ENCODE results near the gene EXOC4.

The EXOC4 gene

DNA sequence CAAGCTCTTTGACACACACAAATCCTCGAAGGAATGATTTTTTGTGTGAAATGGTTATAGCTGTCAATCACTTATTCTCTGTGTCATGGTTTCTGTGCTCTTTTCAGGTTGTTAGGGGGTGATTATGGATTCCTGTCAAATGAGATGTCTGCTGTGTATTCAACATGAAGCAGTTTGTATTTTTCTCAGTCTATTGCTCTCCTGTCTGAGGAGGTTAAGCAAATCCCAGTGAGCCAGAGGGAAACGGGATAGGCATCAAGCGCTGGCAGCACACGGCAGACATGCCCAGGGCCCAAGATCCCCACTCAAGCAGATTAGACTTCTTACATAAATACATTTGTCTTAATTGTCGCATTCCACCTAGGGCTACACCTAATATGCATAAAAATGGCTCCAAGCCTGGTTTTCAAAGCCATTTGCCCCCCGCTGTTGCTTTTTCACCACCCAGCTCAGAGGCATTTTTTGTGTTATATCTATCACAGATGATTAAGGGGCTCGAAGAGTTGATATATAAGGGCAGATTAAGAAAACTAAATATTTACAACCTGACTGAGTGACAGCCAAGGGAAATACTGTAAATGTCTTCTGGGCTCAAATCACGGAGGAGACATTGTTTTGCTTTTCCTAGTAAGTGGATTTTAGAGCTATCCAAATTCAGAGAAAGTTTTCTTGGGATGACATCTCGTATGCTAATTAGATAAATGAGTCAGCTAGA lies 681.5 kb downstream of the EXOC4 start:
- TF ChIP-seq, protein P1, sequence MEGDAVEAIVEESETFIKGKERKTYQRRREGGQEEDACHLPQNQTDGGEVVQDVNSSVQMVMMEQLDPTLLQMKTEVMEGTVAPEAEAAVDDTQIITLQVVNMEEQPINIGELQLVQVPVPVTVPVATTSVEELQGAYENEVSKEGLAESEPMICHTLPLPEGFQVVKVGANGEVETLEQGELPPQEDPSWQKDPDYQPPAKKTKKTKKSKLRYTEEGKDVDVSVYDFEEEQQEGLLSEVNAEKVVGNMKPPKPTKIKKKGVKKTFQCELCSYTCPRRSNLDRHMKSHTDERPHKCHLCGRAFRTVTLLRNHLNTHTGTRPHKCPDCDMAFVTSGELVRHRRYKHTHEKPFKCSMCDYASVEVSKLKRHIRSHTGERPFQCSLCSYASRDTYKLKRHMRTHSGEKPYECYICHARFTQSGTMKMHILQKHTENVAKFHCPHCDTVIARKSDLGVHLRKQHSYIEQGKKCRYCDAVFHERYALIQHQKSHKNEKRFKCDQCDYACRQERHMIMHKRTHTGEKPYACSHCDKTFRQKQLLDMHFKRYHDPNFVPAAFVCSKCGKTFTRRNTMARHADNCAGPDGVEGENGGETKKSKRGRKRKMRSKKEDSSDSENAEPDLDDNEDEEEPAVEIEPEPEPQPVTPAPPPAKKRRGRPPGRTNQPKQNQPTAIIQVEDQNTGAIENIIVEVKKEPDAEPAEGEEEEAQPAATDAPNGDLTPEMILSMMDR (IDR thresholded peaks at IDR 0.05; ENCODE audit: low read depth, low read length) = no peak
- no peak for DNase-seq (ENCODE audit: extremely low read depth, low read depth)

DNA sequence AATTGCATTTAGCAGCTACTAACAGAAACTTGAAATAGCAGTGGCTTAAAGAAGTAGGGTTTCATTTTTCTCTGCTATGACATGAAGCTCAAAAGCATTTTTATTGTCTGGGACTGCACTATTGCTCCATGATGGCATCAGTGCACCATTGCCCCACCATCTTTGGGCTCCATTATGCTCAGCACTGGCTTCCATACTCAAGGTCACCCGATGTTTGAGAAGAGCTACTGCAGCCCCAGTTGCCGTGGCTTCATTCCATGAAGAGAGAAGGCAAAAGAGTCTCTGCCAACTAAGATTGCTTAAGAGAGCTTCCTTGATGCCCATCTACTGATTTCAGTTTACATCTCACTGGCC lies 682.1 kb downstream of the EXOC4 start:
- DNase-seq (ENCODE audit: extremely low read depth, low read depth) = no peak
- TF ChIP-seq, protein P1 (IDR thresholded peaks at IDR 0.05; ENCODE audit: low read depth, low read length) = no peak

DNA sequence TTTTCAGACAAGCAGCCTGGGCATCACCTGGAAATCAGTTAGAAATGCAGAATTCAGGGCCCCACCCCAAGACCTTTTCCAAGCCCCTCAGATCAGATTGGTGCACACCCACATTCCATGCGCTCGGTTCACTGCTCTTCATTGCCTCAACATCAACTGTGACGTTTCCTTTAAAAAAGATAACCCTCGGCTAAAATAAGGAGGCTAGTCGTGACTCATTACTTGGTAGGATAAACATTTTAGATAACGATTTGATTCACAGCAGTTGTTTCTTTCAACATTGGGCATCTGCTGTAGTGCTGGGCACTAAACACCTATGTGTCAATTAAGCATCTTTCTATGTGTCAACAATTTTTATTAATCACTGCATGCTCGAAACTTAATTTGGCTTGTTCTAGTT lies 683.2 kb downstream of the EXOC4 start:
- DNase-seq (ENCODE audit: extremely low read depth, low read depth) = no peak
- TF ChIP-seq, protein P1 (IDR thresholded peaks at IDR 0.05; ENCODE audit: low read depth, low read length) = no peak

DNA sequence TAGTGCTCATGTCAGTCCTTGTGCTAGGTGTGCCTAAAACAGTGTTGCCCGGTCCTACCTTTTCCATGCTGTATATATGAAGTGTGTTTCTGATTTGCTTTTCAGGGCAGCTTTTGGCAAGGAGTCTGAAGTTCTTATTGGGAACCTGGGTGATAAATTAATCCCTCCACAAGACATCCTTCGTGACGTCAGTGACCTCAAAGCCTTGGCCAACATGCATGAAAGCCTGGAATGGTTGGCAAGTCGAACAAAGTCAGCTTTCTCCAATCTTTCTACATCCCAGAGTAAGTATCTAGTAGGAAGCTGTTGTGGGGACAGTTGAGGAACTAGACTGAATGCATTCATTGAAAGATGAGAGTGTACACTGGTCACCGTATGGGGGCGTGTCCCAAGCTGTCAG lies 684.9 kb downstream of the EXOC4 start:
- TF ChIP-seq, protein P1 (IDR thresholded peaks at IDR 0.05; ENCODE audit: low read depth, low read length) = no peak
- DNase-seq (ENCODE audit: extremely low read depth, low read depth) = no peak

DNA sequence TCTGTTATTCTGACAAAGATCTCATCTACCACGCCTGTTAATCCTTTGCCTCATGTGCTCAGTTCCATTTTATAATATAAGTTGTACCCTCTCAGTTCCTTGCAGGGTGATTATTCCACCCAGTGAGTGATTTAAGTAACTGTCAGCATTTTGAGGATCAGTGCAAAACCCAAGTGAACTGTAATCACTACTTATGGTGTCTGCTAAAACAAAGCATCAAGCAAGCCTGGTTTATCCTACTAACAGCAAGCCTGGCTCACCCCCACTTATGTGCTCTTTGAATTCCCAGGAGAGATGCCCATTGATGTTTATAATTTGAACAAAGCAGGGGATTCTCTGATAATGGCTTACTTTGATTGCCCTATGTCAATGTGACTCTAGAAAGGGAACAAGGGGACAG lies 687.5 kb downstream of the EXOC4 start:
- TF ChIP-seq, protein P1 (IDR thresholded peaks at IDR 0.05; ENCODE audit: low read depth, low read length) = no peak
- no peak for DNase-seq (ENCODE audit: extremely low read depth, low read depth)

DNA sequence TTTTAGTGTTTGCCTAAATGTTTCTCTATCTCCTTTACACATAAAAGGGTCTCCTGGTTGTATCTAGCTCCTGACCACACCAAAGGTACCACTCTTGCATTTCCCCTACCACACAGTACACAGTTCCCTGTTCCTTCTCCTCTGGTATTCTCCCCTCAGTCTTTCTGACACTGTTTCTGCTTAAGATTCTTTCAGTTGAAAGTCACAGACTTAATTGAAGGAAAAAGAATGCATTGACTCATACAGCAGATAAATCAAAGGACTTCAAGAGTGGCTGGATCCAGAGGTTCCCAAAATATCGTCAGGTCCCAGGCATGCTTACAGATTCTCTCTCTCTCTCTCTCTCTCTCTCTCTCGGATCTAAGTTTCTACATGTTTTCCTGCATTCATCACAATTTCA lies 688.6 kb downstream of the EXOC4 start:
- no peak for DNase-seq (ENCODE audit: extremely low read depth, low read depth)
- TF ChIP-seq, protein P1 (IDR thresholded peaks at IDR 0.05; ENCODE audit: low read depth, low read length) = no peak

DNA sequence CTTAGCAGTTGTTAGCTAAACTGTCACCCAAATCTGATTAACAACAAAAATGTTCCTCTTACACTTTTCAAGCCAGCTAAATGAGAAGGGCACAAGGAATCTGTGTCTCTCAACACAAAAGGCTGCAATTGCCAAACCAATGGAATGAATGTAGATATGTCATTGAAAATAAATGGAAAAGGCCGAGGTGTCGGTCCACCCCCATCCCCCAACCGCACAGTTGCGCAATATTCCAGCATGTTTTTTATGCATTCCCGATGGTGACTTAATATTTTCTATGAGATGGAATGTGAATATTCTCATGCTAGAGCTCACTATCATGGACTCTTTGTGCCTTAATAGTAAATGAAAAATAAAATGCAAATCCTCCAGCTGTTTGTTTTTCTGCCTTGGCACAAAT lies 692.6 kb downstream of the EXOC4 start:
- DNase-seq (ENCODE audit: extremely low read depth, low read depth) = no peak
- TF ChIP-seq, protein P1 (IDR thresholded peaks at IDR 0.05; ENCODE audit: low read depth, low read length) = no peak

All from AG09319 (cell line).